Epidermal melanocyte (primary cell): ENCODE data around the gene PRAC2.
"Not testable (repeated sequence)": the region's sequence is repeated elsewhere in the genome, so short reads cannot be mapped to it uniquely, and the experiment has no call there.

ENCODE experiments used
- DNase-seq: peaks from one replicate; pipeline ENCODE4 v3.0.0; 2011; ENCODE audit warnings: low spot score; ENCODE audit not compliant: insufficient read length

PRAC2 gene

DNA sequence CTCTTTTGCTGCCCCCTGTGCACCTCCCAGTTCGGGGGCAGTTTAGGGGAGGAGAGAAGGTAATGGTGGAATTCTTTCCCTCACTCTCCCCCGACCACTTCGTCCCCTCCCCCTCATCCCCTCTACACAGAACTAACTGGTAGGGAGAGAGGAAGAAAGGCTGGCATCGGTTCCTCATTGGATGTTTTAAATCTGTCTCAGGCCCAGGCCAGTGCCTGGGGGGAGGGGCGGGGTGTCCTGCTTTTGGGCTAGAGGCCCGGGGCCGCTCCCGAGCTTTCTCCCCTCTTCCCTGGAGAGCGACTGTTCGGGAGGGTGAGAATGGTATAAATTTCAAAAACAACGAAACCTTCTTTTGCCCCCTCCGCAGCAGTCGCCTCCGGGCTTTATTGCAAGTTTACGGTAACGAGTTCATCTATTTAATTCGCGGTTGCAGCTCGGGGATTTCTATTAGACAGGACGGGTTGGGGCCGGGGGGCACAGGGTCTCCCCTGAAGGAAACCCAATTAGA, at the start of gene PRAC2:
Gene PRAC2, plus strand, starts transcription at position 271 of the 508 bp plus-strand sequence. CDS start 1,226 bp downstream, outside the sequence.
- DNase-seq: no peak

DNA sequence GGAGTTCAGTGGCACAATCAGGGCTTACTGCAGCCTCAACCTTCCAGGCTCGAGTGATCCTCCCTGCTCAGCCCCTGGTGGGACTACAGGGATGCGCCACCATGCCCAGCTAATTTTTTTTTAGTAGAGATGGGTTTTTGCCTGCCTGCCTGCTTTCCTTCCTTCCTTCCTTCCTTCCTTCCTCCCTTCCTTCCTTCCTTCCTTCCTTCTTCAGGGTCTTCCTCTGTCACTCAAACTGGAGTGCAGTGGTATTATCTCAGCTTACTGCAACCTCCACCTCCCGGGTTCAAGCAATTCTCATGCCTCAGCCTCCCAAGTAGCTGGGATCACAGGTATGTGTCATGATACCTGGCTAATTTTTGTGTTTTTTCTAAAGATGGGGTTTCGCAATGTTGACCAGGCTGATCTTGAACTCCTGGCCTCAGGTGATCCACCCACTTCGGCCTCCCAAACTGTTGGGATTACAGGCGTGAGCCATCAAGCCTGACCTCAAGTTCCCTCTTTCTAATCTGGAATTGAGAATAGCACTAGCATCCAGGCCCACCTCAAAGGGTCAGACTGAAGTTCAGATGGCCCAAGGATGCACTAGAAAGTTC, 45.9 kb upstream of the PRAC2 start:
- no peak for DNase-seq

DNA sequence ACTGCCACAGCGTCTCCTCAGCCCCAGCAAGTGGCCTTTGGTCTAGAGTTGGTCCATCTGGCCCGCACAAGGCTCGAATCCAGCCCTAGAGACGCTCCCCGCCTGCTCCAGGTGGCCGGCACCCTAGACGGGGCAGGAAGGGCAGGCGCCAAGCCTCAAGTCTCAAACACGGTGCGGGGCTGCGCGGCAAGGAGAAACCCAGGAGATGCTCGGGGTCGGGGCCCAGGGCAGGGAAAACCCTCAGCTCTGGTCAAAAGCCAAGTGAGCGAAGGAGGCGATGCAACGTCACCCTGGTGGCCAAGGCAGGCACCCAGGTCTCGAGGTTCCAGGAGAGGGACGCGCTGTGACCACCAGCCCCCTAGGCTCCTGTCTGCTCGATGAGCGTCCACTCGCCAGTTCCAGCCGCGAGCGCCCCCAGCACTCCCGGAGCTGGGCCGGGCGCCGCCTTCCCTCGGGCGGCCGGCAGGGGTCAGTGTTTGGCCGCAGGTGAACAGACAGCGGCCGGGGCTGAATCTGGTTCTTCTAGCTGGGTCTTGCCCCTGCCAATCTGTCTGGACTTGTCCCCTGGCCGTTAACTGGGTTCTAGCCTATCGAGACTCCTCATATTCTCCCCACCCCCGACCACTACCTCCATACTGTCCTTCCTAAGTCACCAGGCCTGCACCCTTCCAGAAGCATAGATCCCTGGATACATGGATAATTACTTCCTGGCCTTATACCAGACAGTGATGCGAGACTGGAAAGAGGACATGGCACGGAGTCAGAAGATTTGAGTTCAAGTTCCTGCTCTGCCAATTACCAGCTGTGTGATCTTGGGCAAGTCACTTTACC, 44.6 kb upstream of the PRAC2 start:
- DNase-seq: peak; percentile 58

DNA sequence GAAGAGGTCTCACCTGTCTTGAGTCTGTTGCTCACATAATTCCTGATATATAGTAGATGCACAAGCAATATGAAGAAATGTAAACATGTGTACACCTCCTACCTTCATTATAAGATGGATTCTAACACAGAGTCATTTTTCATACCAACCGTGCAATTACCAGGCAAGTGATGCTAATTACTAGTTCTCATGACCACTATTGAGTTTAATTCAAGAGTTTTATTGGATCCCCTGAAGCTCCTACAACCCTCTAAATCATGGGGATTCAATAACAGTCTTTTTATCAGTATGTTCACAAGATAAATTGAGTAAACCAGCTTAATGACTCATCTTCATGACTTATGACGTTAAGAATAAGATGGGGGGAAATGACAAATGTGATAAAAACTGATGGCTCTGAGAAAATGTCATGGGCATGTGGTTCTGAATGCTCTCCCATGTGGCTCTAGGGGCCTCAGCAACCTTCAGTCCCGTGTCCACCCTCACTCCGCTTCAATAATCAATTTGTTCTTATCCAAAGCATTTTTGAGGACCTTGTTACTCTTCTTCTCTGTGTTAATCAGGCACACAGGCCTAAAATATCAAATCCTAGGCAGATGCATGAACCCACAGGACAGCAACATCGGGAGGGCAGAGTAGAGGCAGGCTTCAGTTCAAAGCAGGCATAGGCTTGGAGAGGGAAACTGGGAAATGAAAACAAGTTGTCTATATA, 43.4 kb upstream of the PRAC2 start:
- no peak for DNase-seq

DNA sequence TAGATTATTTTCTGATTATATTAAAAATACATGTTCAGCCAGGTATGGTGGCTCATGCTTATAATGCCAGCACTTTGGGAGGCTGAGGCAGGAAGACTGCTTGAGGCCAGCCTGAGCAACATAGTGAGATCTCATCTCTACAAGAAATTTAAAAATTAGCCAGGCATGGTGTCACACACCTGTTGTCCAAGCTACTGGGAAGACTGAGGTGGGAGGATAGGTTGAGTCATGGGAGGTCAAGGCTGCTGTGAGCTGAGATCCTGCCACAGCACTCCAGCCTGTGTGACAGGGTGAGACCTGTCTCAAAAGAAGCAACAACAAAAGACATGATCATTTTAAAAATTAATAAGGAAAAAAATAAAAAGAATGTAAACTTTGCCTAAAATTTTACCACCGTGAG, 41.4 kb upstream of the PRAC2 start:
- no peak for DNase-seq

DNA sequence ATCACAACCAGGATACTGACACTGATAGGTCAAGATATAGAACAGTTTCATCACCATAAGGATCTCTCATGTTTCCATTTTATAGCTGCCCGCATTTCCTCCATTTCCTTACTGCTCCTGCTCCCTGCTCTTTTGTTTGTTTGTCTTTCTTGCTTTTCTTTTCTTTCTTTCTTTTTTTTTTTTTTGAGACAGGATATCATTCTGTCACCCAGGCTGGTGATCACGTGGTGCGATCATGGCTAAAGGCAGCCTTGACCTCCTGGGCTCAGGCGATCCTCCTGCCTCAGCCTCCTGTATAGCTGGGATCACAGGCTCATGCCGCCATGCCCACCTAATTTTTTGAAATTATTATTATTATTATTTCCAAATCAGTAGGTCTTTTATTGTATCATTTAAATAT, 32.3 kb upstream of the PRAC2 start:
- no peak for DNase-seq

DNA sequence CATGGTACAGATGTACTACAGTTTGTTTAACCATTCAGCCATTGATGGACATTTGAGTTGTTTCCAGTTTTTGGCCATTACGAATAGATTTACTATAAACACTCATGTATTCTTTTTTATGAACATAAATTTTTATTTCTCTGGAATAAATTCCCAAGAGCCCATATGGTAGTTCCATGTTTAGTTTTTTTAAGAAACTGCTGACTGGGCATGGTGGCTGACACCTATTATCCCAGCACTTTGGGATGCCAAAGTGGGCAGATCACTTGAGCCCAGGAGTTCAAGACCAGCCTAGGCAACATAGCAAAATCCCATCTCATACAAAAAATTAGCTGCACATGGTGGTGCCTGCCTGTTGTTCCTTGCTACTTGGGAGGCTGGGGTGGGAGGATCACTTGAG, 30.9 kb upstream of the PRAC2 start:
- no peak for DNase-seq

DNA sequence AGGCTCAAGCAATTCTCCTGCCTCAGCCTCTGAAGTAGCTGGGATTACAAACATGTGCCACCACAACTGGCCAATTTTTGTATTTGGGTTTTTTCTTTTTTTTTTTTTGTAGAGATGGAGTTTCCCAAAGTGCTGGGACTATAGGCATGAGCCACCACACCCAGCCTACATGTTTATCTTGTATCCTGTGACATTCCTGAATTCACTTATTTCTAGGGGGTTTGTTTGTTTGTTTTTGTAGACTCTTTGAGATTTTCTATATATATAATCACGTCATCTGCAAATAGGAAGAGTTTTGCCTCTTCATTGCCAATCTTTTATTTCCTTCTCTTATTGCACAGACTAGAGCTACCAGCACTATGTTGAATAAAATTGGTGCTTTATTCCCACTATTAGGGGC, 29.8 kb upstream of the PRAC2 start:
- DNase-seq: no peak

DNA sequence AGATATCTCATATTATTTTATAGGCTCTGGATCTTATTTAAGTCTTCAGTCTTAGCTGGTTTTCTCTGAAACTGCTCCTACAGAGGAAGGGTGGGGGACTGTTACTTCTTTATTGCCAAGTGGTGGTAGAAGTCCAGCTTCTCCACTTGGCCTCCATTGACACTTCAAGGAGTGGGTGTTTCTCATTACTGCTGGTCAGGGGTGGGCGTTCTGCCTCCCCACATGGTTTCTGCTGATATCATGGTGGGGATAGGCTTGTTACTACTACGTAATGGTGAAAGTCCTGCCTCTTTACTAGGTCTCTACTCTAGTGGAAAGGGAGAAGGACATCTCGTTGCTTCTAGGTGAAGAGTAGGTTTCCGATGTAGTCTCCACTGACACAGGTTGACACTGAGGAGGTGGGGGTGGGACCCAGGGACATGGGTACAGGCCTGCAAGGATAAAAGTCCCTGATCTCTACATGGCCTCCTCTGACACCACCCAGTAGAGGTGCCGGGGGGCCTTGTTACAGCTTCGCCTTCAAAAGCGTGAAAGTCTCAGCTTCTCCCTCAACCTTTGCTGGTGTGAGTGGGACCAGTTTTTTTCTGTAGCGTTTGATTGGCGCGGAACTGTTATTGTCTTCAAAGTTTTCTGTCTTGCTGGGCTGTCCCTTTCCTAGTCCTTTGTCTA, 21.0 kb upstream of the PRAC2 start:
- no peak for DNase-seq

DNA sequence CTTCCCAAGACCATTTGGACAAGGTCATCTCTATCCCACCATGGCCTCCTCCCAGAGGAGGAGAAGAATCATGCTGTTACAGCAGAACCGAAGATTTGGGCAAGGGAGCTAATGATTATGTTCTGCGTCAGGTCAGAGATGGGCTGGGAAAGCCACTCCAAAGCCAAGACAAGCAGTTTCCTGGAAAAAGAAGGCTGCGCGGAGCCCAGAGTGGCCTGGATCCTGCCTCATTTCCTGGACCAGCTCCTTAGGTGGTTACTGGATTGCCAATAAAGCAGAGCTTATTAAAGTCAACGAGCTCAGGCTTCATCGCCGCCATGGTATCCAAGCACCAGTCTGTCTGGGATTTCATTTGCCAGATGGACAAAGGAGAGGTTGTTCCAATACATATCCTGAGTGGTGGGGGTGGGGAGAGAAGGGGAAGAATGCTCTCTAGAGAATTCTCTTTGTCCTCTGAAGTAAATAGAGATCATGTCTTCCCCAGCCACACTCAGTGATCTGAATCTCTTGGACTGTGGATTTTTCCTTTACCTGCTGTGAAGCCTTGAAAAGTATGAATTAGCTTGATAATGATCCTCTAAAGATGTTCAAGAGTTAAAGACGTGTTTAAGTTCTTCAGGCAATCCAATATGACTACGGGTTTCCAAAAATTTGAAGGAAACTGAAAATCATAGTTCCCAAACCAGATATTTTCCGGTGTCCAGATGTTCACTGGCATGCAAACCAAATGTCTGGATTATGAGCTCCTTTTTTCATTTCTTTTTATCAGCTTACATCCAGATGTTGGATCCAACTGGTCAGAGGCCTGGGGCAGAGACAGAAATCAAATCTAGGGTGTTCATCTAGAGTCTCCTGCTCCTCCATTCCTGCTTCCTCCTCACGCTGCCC, 18.4 kb upstream of the PRAC2 start:
- no peak for DNase-seq

DNA sequence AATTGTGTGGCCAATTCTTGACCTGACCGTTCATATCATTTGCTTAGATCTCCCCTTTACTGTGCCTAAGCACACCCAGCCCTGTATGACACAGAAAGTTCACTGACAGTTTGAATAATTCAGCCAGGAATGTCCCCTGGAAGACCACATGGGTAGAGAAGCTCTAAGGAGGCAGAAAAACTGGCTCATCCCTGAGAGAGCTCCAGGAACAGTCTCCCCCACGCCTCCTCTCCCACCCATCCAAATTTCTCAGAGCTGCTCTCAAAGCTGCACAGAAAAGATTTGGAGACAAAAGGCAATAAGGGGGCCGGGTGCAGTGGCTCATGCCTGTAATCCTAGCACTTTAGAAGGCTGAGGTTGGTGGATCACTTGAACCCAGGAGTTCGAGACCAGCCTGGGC, 11.9 kb upstream of the PRAC2 start:
- DNase-seq: no peak

DNA sequence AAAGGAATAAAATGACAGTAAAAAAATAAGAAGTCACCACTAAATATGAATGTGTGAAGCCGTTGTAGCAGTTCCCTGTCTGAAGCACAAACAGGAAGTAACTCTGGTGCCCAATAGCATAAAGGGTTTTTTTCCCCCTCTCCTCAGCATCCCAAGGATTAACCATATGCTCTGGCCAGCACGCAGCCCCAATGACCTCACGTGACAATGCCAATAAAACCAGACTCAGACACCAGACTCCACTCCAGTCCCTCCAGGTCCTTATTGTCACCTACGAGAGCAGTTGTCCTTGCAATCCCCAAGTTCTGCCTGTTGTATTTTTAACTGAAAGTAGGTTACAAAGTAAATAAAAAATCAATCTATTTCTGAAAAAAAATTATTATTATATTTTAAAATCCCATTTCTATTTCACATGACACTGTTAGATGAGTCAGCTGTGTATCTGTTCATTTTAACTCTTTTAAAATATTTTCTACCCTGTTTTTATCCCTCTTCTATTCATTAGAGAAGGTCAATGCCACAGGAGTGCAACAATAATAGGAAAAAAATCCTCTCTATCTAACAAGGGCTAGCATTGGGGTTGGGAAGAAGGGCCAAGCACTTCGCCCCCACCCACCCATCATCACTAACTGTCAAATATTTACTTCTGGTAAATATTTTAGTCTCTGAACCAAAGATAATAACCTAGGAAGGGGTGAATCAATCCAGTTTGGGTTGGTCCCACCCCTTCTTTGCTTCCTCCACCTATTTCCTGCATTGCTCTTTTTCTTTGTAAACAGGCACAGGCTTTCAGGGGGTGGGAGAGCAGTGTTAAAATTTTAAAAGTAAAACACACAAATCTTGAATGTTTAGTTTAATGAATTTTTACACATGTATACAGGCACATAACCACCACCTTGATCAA, 7.2 kb upstream of the PRAC2 start:
- no peak for DNase-seq

DNA sequence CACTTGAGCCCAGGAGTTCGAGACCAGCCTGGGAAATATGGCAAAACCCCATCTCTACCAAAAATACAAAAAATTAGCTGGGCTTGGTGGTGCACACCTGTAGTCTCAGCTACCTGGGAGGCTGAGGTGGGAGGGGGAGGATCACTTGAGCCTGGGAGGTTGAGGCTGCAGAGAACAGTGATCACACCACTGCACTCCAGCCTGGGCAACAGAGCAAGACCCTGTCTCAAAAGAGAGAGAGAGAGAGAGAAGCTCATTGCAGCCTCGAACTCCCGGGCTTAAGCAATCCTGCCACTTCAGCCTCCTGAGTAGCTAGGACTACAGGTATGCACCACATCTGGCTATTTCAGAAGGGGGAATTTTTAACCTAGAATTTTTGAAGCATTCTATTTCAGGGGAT, 6.4 kb upstream of the PRAC2 start:
- DNase-seq: not testable (repeated sequence)

DNA sequence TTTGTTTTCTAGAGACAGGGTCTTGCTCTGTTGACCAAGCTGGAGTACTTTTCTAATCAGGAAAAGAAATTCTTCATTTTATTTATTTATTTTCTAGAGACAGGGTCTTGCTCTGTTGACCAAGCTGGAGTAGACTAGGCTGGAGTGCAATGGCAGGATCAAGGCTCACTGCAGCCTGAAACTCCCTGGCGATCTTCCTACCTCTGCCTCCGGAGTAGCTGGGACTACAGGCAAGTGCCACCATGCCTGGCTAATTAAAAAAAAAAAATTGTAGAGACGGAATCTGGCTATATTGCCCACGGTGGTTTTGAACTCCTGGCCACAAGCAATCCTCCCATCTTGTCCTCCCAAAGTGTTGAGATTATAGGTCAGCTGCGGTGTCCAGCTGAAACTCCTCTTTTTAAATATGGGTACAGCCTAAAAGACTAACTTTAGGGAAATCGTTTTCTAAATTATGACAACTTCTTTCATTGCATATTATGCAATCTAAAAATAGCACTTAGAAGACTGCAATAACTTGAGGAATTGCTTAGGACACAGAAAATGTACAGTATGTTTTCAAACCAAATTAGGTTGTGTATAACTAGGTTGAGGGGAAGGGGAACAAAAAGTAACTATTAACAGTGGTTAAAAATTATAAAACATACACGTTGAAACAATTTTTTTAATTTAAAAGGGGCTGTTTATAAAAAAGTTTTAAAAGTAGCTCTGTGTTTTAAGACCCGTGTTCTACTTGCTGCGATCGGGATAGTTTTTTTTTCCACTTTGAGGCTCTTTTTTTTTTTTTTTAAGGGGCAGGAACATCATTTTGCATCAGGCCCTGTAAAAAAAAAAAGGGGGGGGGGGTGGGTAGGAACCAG, 5.4 kb upstream of the PRAC2 start:
- no peak for DNase-seq

DNA sequence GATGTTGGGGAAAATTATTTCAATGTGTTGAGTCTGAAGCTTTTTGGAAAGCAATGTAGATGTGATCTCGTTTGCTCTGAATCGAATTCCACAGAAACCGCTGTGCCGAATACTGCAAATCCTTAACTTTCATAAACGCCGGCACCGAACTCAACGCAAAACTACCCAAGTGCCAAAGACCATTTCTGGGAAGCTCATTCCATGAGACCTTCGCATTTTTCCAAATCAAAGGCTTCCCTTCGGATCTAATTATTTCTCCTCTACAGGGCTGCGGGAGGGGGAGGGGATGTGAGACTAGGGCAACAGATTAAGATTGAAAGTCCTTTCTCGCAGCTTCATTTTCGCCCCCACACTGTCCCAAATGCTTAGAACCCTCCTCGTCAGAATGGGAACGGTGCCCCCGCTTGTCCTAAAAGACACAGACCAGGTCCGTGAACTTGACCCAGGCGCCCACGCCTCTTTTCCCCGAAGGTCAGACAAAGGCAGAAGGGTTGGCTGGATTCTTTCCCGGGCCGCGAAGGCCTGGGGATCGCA, 4.7 kb upstream of the PRAC2 start:
- no peak for DNase-seq

DNA sequence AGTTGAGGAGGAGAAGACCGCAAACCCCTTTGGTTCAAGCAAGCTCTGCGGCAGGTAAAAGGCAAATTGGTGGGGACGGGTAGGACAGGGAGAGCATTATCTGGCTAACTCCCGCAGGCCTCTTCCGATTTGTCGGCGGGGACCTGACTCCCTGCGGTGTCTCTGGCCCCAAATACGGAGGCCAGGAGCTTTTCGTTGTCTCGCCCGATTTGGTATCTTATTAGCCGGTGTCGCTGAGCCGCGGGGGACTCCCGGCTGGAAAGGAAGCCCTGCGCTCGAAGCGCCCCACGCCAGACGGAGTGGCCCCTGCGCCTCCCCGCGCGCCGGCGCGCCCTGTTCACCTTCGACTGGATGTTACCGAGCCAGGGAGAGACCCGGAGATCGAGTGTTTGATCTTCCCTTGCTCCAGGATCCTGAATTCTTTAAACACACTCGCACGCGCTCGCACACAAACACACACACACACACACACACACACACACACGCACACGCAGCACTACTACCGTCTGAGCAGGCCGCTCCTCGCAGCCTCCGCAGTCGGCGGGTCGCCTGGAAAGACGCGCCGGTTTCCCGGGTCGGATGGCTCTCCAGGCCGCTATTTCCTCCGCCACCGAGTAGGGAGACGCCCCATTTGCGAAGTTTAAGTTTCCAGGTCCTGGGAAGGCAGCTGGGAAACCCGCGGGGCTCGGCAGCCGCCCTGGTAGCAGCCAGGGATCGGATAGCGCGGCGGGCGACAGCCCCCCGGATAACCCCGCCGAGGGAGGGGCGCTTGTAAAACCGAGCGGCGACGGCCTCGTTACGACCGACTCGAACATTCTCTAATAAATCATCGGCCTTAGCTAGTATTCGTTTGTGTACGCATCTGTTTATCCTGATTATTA, 4.0 kb upstream of the PRAC2 start:
- DNase-seq: no peak

DNA sequence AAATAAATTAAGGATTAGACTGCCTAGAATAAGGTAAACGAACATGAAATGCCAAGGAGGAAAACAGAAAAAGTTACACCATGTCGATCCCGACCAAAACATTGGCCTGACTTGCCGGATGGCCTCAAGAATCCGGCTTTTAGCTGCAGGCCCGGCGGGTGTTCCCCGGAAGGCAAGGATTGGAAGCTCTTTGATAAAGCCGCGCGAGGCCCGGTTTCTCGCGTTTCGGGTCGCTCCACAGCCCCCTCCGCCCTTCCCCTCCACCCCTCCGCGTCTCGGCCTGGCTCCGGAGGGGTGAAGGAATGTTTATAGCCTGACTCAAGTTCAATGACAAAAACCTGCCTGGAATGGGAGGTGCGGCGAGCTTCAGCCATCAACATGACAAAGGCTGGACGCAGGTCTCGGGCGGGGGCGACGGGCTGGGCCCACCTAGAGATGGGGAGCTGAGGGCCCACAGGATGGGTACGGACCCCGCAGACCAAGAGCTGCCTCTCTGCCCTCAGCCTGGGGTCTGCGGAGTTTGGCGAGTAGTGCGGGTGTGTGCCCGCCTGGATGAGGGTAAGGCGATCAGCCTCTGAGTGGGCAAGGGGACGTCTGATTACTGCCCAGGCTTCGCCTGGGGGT, 3.2 kb upstream of the PRAC2 start:
- no peak for DNase-seq
